GM23338 (cell line): ENCODE results near the gene CD300H. TPM values are rescaled to one million over a fixed set of nuclear protein-coding genes. Genes with fewer than 3 reads are reported as not detected.

Experiments
- ATAC-seq: fragments of 200-7000 bp; cut with Tn5 transposase; 3 replicates; pipeline ENCODE4 v1.9.1; 2020
- DNase-seq: peaks from one replicate; pipeline ENCODE4 v3.0.0-alpha.2; 2015; ENCODE audit warnings: low spot score
- H2AFZ ChIP-seq: fragments of 200-600 bp; sonication (generic); 2 replicates; pipeline ENCODE4 v1.8.0; 2016; ENCODE audit warnings: antibody characterized with exemption, mild to moderate bottlenecking, moderate library complexity
- H3F3A ChIP-seq: fragments of 200-600 bp; sonication (generic); replicated peaks from 2 replicates; pipeline ENCODE4 v1.8.0; 2017; ENCODE audit warnings: antibody characterized with exemption, mixed run types, low read depth
- H3K27ac ChIP-seq: fragments of 200-600 bp; sonication (generic); 2 replicates; pipeline ENCODE4 v1.6.1; 2016; ENCODE audit warnings: low read depth
- H3K27me3 ChIP-seq: fragments of 200-600 bp; sonication (generic); 2 replicates; pipeline ENCODE4 v1.8.0; 2016; ENCODE audit warnings: mild to moderate bottlenecking, mixed run types, moderate library complexity; ENCODE audit not compliant: insufficient read depth
- H3K36me3 ChIP-seq: fragments of 200-600 bp; sonication (generic); 2 replicates; pipeline ENCODE4 v1.8.0; 2016; ENCODE audit warnings: mild to moderate bottlenecking; ENCODE audit not compliant: insufficient read depth
- H3K4me1 ChIP-seq: fragments of 200-600 bp; sonication (generic); 2 replicates; pipeline ENCODE4 v1.8.0; 2016; ENCODE audit warnings: mild to moderate bottlenecking, moderate library complexity; ENCODE audit not compliant: insufficient read depth
- H3K4me2 ChIP-seq: fragments of 200-600 bp; sonication (generic); 2 replicates; pipeline ENCODE4 v1.7.1; 2017; ENCODE audit warnings: mixed run types
- H3K4me3 ChIP-seq: fragments of 200-600 bp; sonication (generic); 2 replicates; pipeline ENCODE4 v1.6.1; 2016; ENCODE audit warnings: mixed run types
- H3K79me2 ChIP-seq: fragments of 200-600 bp; sonication (generic); replicated peaks from 2 replicates; pipeline ENCODE4 v1.8.0; 2017; ENCODE audit warnings: mild to moderate bottlenecking; ENCODE audit not compliant: insufficient read depth
- H3K9me2 ChIP-seq: fragments of 200-600 bp; sonication (generic); 2 replicates; pipeline ENCODE4 v1.8.0; 2017; ENCODE audit not compliant: insufficient read depth
- H4K20me1 ChIP-seq: fragments of 200-600 bp; sonication (generic); replicated peaks from 2 replicates; pipeline ENCODE4 v1.8.0; 2017; ENCODE audit warnings: mild to moderate bottlenecking; ENCODE audit not compliant: insufficient read depth
- H3K27ac Mint-ChIP-seq: 2 replicates; pipeline ENCODE4 v1.8.0; 2020; ENCODE audit warnings: inconsistent platforms, mild to moderate bottlenecking, moderate library complexity, mixed read lengths
- H3K27me3 Mint-ChIP-seq: 3 replicates; pipeline ENCODE4 v1.8.0; 2022; ENCODE audit warnings: low read depth, mild to moderate bottlenecking, moderate library complexity, mixed read lengths, inconsistent platforms; ENCODE audit not compliant: insufficient read depth, poor library complexity
- H3K36me3 Mint-ChIP-seq: 3 replicates; pipeline ENCODE4 v1.8.0; 2021; ENCODE audit warnings: low read depth, mild to moderate bottlenecking, inconsistent platforms, moderate library complexity, mixed read lengths
- H3K4me1 Mint-ChIP-seq: 3 replicates; pipeline ENCODE4 v1.8.0; 2020; ENCODE audit warnings: mild to moderate bottlenecking, inconsistent platforms, mixed read lengths
- H3K4me3 Mint-ChIP-seq: 3 replicates; pipeline ENCODE4 v1.8.0; 2021; ENCODE audit warnings: moderate library complexity, mild to moderate bottlenecking, inconsistent platforms, mixed read lengths
- H3K9me3 Mint-ChIP-seq: 3 replicates; pipeline ENCODE4 v1.8.0; 2020; ENCODE audit warnings: moderate library complexity, mild to moderate bottlenecking, inconsistent platforms, mixed read lengths
- CREB1 ChIP-seq: fragments of 250-450 bp; sonication (Bioruptor Pico); IDR thresholded peaks from 2 replicates; pipeline ENCODE4 v1.5.0; 2020; ENCODE audit warnings: low read depth, mild to moderate bottlenecking, moderate library complexity
- EZH2 ChIP-seq: fragments of 200-600 bp; sonication (generic); IDR thresholded peaks from one replicate; pipeline ENCODE4 v1.8.0; 2017; ENCODE audit warnings: antibody characterized with exemption, mild to moderate bottlenecking, low read depth; ENCODE audit not compliant: unreplicated experiment
- EZH2phosphoT487 ChIP-seq: fragments of 200-600 bp; sonication (generic); IDR thresholded peaks from one replicate; pipeline ENCODE4 v1.8.1; 2018; ENCODE audit warnings: antibody characterized with exemption; ENCODE audit not compliant: unreplicated experiment
- JUNB ChIP-seq: IDR thresholded peaks from one replicate; pipeline ENCODE4 v1.6.1; 2016; ENCODE audit warnings: antibody characterized with exemption; ENCODE audit not compliant: unreplicated experiment
- NANOG ChIP-seq: IDR thresholded peaks from 2 replicates; pipeline ENCODE4 v1.6.1; 2016; ENCODE audit warnings: antibody characterized with exemption, borderline replicate concordance
- POLR2AphosphoS5 ChIP-seq: IDR thresholded peaks from 2 replicates; pipeline ENCODE4 v1.6.1; 2016; ENCODE audit warnings: antibody characterized with exemption, low read depth
- STAT1 ChIP-seq: IDR thresholded peaks from one replicate; pipeline ENCODE4 v1.6.1; 2016; ENCODE audit warnings: antibody characterized with exemption; ENCODE audit not compliant: unreplicated experiment
- ZNF114 ChIP-seq: fragments of 250-450 bp; sonication (Bioruptor Pico); IDR thresholded peaks from 2 replicates; pipeline ENCODE4 v1.5.0; 2020; ENCODE audit warnings: mild to moderate bottlenecking, moderate library complexity
- ZNF331 ChIP-seq: fragments of 250-450 bp; sonication (Bioruptor Pico); IDR thresholded peaks from 2 replicates; pipeline ENCODE4 v1.5.0; 2020; ENCODE audit warnings: low read depth, mild to moderate bottlenecking, moderate library complexity
- polyA plus RNA-seq: library from polyadenylated mRNA; unstranded; fragments of >200 nt; fragmentation: Nextera tagmentation; extraction: Ambion mirVana; gene quantifications from 2 replicates; pipeline ENCODE4 v1.2.1, GENCODE V29; 2016
- total RNA-seq: library from RNA; depleted of rRNA; stranded (reverse); fragments of >200 nt; shearing (Covaris generic); gene quantifications from 2 replicates; pipeline ENCODE4 v1.2.3, GENCODE V29; 2014
- TF ChIP-seq, protein P1 (sequence below), 2 experiments: fragments of 200-600 bp in 1 of 2; sonication (generic) in 1 of 2; conservative IDR thresholded peaks; 2 replicates each; pipeline versions ENCODE4 v1.5.1 to v1.6.1; 2016 to 2017; ENCODE audit warnings: antibody characterized with exemption in 2 of 2, low read depth in 2 of 2, mild to moderate bottlenecking in 2 of 2, moderate library complexity in 1 of 2
- TF ChIP-seq, protein P2 (sequence below): fragments of 250-450 bp; sonication (Bioruptor Pico); IDR thresholded peaks from 2 replicates; pipeline ENCODE4 v1.5.0; 2020; ENCODE audit warnings: mild to moderate bottlenecking, moderate library complexity
- TF ChIP-seq, protein P3 (sequence below): IDR thresholded peaks from 2 replicates; pipeline ENCODE4 v1.6.1; 2016; ENCODE audit warnings: antibody characterized with exemption

CD300H gene
- total and polyA plus RNA-seq, 2 experiments from 2014 or later: not detected

DNA sequence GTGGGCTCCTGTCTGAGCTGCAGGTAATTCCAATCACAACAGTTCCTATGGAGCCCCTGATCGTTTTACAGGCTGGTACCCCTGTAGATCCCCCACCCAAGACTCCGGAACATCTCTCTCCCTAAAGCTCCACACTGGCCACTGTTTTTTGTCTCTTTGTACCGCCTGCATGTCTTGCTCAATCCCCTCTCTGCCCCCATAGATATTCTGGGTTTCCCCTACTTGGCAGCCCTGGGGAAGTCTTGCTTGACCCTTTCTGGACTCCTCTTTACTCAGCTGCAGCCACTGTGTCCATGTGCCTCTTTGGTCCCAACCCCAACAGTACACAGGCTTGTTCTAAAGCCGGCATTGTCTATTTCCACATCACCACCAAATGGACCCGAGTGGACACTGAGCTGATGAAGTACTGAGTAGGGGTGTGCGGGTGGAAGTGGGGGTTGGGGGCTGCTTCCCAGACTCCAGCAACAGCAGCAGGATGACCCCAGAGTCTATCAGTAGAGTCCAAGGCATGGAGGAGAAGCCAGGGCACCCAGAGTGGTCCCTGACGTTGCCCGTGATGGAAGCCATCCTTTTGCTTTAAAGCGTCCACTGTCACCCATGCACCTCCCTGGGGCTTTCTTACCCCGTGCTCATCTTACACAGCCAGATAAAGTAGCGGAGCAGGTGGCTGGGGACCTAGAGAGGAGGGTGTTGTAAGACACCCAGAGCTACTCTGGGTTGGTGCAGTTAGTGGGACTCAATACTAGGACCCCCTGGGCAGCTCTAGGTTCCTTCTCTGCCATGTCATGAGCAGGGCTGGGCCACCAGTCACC lies 42.5 kb downstream of the CD300H start:
- ATAC-seq (no peak), DNase-seq (no peak)
- no peak overlapping the region for H3K27ac ChIP-seq
- H2AFZ ChIP-seq: no peak overlapping the region
- H3K27ac Mint-ChIP-seq: no peak overlapping the region
- H3K4me3 ChIP-seq: no peak overlapping the region
- no peak for TF ChIP-seq EZH2
- TF ChIP-seq, protein P1, sequence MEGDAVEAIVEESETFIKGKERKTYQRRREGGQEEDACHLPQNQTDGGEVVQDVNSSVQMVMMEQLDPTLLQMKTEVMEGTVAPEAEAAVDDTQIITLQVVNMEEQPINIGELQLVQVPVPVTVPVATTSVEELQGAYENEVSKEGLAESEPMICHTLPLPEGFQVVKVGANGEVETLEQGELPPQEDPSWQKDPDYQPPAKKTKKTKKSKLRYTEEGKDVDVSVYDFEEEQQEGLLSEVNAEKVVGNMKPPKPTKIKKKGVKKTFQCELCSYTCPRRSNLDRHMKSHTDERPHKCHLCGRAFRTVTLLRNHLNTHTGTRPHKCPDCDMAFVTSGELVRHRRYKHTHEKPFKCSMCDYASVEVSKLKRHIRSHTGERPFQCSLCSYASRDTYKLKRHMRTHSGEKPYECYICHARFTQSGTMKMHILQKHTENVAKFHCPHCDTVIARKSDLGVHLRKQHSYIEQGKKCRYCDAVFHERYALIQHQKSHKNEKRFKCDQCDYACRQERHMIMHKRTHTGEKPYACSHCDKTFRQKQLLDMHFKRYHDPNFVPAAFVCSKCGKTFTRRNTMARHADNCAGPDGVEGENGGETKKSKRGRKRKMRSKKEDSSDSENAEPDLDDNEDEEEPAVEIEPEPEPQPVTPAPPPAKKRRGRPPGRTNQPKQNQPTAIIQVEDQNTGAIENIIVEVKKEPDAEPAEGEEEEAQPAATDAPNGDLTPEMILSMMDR (conservative IDR thresholded peaks at IDR 0.05; ENCODE audit: low read depth in 2 of 2): no peak
- TF ChIP-seq POLR2AphosphoS5: no peak
- no peak for TF ChIP-seq STAT1
- TF ChIP-seq EZH2phosphoT487: no peak
- no peak for TF ChIP-seq NANOG
- TF ChIP-seq, protein P2, sequence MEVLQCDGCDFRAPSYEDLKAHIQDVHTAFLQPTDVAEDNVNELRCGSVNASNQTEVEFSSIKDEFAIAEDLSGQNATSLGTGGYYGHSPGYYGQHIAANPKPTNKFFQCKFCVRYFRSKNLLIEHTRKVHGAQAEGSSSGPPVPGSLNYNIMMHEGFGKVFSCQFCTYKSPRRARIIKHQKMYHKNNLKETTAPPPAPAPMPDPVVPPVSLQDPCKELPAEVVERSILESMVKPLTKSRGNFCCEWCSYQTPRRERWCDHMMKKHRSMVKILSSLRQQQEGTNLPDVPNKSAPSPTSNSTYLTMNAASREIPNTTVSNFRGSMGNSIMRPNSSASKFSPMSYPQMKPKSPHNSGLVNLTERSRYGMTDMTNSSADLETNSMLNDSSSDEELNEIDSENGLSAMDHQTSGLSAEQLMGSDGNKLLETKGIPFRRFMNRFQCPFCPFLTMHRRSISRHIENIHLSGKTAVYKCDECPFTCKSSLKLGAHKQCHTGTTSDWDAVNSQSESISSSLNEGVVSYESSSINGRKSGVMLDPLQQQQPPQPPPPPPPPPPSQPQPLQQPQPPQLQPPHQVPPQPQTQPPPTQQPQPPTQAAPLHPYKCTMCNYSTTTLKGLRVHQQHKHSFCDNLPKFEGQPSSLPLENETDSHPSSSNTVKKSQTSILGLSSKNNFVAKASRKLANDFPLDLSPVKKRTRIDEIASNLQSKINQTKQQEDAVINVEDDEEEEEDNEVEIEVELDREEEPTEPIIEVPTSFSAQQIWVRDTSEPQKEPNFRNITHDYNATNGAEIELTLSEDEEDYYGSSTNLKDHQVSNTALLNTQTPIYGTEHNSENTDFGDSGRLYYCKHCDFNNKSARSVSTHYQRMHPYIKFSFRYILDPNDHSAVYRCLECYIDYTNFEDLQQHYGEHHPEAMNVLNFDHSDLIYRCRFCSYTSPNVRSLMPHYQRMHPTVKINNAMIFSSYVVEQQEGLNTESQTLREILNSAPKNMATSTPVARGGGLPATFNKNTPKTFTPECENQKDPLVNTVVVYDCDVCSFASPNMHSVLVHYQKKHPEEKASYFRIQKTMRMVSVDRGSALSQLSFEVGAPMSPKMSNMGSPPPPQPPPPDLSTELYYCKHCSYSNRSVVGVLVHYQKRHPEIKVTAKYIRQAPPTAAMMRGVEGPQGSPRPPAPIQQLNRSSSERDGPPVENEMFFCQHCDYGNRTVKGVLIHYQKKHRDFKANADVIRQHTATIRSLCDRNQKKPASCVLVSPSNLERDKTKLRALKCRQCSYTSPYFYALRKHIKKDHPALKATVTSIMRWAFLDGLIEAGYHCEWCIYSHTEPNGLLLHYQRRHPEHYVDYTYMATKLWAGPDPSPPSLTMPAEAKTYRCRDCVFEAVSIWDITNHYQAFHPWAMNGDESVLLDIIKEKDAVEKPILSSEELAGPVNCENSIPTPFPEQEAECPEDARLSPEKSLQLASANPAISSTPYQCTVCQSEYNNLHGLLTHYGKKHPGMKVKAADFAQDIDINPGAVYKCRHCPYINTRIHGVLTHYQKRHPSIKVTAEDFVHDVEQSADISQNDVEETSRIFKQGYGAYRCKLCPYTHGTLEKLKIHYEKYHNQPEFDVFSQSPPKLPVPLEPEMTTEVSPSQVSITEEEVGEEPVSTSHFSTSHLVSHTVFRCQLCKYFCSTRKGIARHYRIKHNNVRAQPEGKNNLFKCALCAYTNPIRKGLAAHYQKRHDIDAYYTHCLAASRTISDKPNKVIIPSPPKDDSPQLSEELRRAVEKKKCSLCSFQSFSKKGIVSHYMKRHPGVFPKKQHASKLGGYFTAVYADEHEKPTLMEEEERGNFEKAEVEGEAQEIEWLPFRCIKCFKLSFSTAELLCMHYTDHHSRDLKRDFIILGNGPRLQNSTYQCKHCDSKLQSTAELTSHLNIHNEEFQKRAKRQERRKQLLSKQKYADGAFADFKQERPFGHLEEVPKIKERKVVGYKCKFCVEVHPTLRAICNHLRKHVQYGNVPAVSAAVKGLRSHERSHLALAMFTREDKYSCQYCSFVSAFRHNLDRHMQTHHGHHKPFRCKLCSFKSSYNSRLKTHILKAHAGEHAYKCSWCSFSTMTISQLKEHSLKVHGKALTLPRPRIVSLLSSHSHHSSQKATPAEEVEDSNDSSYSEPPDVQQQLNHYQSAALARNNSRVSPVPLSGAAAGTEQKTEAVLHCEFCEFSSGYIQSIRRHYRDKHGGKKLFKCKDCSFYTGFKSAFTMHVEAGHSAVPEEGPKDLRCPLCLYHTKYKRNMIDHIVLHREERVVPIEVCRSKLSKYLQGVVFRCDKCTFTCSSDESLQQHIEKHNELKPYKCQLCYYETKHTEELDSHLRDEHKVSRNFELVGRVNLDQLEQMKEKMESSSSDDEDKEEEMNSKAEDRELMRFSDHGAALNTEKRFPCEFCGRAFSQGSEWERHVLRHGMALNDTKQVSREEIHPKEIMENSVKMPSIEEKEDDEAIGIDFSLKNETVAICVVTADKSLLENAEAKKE (CRISPR knock-in tag): no peak
- no peak for TF ChIP-seq ZNF114 (CRISPR knock-in tag)
- TF ChIP-seq ZNF331 (CRISPR knock-in tag): no peak
- TF ChIP-seq JUNB: no peak
- TF ChIP-seq CREB1: no peak
- TF ChIP-seq, protein P3, sequence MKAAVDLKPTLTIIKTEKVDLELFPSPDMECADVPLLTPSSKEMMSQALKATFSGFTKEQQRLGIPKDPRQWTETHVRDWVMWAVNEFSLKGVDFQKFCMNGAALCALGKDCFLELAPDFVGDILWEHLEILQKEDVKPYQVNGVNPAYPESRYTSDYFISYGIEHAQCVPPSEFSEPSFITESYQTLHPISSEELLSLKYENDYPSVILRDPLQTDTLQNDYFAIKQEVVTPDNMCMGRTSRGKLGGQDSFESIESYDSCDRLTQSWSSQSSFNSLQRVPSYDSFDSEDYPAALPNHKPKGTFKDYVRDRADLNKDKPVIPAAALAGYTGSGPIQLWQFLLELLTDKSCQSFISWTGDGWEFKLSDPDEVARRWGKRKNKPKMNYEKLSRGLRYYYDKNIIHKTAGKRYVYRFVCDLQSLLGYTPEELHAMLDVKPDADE: no peak
- H3K36me3 ChIP-seq: no peaks in the 10 kb centered on the region
- H3K36me3 Mint-ChIP-seq: no peaks in the 10 kb centered on the region
- H3K27me3 Mint-ChIP-seq: peaks cover 4% of the 10 kb centered on the region
- H3K9me3 Mint-ChIP-seq: peaks cover 30% of the 10 kb centered on the region
- no peaks in the 10 kb centered on the region for H3K79me2 ChIP-seq
- H3K4me3 Mint-ChIP-seq: no peak overlapping the region
- no peaks in the 10 kb centered on the region for H3F3A ChIP-seq
- H3K4me2 ChIP-seq: no peak overlapping the region
- H3K4me1 ChIP-seq: no peaks in the 10 kb centered on the region
- H3K4me1 Mint-ChIP-seq: no peaks in the 10 kb centered on the region
- no peaks in the 10 kb centered on the region for H3K9me2 ChIP-seq
- H3K27me3 ChIP-seq: no peaks in the 10 kb centered on the region
- no peaks in the 10 kb centered on the region for H4K20me1 ChIP-seq
